ENCODE results near the gene ADCY5.

ADCY5 gene

DNA sequence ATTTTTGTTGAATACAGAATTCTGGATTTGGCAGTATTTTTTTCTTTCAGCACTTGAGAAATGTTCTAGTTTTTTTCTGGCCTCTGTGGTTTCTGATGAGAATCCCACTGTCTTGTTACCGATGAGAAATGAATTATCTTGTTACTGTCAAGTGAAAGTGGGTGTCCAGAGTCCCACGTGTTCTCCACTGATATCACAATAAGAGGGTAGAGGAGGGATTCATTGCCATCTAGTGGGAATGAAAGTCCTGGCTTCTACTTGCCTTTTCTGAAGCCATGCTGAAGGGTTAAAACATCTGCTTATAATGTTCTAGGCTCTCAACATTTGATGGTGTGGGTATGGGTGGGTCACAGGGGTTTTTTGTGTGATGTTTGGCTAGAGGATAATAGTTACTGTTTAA, 181.1 kb downstream of the ADCY5 start:
- H3K27me3 ChIP-seq, result no peaks in the 10 kb centered on the region
- no peak overlapping the region for H3K4me3 ChIP-seq
- H3K36me3 ChIP-seq, result peaks cover 6 to 65% (median 20%) of the 10 kb centered on the region in 11 experiments; a peak in 16 of 22 replicates
- H3K4me1 ChIP-seq, result no peaks in the 10 kb centered on the region
- H3K27ac ChIP-seq, result no peak overlapping the region
- no peaks in the 10 kb centered on the region for H4K20me1 ChIP-seq
- peaks cover 0 to 10% (median 5%) of the 10 kb centered on the region in 11 experiments; a peak in 5 of 22 replicates for H3K9me3 ChIP-seq (replicated peaks in 1 of 11)
- no peak overlapping the region for H3K9ac ChIP-seq
- H3K4me2 ChIP-seq, result no peak overlapping the region
- no peak for TF ChIP-seq Cebpa-rat (IDR thresholded peaks at IDR 0.05)

- Histone ChIP-seq H3K4me3 (no peak overlapping the region), H3K9ac (no peak overlapping the region), H3K4me1 (no peaks in the 10 kb centered on the region; a peak in 1 of 20 replicates), H3K27ac (no peak overlapping the region), H3K4me2 (no peak overlapping the region), H3K9me3 (replicated peaks in 1 of 11) (peaks cover 0 to 10% (median 5%) of the 10 kb centered on the region in 11 experiments; a peak in 5 of 22 replicates), H3K36me3 (peaks cover 0 to 65% (median 12%) of the 10 kb centered on the region in 11 experiments; a peak in 11 of 22 replicates), H3K27me3 (no peaks in the 10 kb centered on the region), H4K20me1 (no peaks in the 10 kb centered on the region)
- no peak for TF ChIP-seq Cebpa-rat (IDR thresholded peaks at IDR 0.05)
These were observed 184.9 kb downstream of the ADCY5 start for GRCh38 chr3:123263941-123264340.

DNA sequence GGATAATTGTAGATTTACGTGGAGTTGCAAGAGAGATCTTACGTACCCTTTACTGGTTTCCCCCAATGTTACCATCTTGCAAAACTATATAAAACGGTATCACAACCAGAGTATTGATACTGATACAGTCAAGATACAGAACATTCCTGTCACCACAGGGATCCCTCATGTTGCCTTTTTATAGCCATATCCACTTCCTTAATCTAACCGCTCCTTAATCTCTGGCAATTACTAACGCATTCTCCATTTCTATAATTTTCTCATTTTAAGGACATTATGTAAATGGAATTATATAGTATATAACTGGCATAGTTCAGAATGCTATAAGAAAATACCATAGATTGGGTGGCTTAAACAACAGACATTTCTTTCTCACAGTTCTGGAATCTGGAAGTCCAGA, 186.0 kb downstream of the ADCY5 start:
- H4K20me1 ChIP-seq, result no peaks in the 10 kb centered on the region
- peaks cover 0 to 5% (median 0%) of the 10 kb centered on the region in 10 experiments; a peak in 3 of 20 replicates for H3K4me1 ChIP-seq
- peaks cover 0 to 10% (median 5%) of the 10 kb centered on the region in 11 experiments; a peak in 5 of 22 replicates for H3K9me3 ChIP-seq (replicated peaks in 1 of 11)
- H3K36me3 ChIP-seq, result peaks cover 0 to 54% (median 12%) of the 10 kb centered on the region in 11 experiments; a peak in 11 of 22 replicates
- H3K4me2 ChIP-seq, result no peak overlapping the region
- no peak overlapping the region for H3K4me3 ChIP-seq
- no peak overlapping the region for H3K9ac ChIP-seq
- TF ChIP-seq Cebpa-rat (IDR thresholded peaks at IDR 0.05), result no peak
- no peak overlapping the region for H3K27ac ChIP-seq
- H3K27me3 ChIP-seq, result no peaks in the 10 kb centered on the region

DNA sequence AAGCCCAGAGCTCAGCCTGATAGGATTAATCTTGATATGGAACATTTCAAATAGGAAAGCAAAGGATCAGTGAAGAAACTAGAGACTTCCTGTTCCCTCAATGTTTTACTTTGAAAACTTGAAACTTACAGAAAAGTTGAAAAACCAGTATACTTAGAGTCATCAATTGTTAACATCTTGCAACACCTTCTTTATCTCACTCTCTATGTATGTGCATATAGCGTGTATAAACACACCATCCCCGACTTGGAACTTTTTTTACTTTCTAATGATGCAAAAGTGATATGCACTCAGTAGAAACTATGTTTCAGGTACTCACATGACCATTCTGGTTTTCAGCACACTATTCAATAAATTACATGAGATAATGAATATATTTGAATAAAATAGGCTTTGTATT, 186.7 kb downstream of the ADCY5 start:
- no peak for TF ChIP-seq Cebpa-rat (IDR thresholded peaks at IDR 0.05)
- H3K27me3 ChIP-seq, result no peaks in the 10 kb centered on the region
- peaks cover 0 to 52% (median 12%) of the 10 kb centered on the region in 11 experiments; a peak in 10 of 22 replicates for H3K36me3 ChIP-seq
- H3K4me2 ChIP-seq, result no peak overlapping the region
- H3K4me1 ChIP-seq, result peaks cover 0 to 5% (median 0%) of the 10 kb centered on the region in 10 experiments; a peak in 3 of 20 replicates
- no peak overlapping the region for H3K4me3 ChIP-seq
- no peak overlapping the region for H3K27ac ChIP-seq
- H4K20me1 ChIP-seq, result no peaks in the 10 kb centered on the region
- H3K9ac ChIP-seq, result no peak overlapping the region
- H3K9me3 ChIP-seq (replicated peaks in 1 of 11), result peaks cover 0 to 10% (median 5%) of the 10 kb centered on the region in 11 experiments; a peak in 5 of 22 replicates

GRCh38 chr3:123261666-123262065, 187.2 kb downstream of the ADCY5 start:
- Histone ChIP-seq H3K4me1 (peaks cover 0 to 5% (median 0%) of the 10 kb centered on the region in 10 experiments; a peak in 3 of 20 replicates), H3K4me3 (no peak overlapping the region), H3K27ac (no peak overlapping the region), H3K36me3 (peaks cover 0 to 50% (median 8%) of the 10 kb centered on the region in 11 experiments; a peak in 10 of 22 replicates), H3K4me2 (no peak overlapping the region), H3K27me3 (no peaks in the 10 kb centered on the region), H4K20me1 (no peaks in the 10 kb centered on the region), H3K9ac (no peak overlapping the region), H3K9me3 (replicated peaks in 1 of 11) (peaks cover 0 to 7% (median 2%) of the 10 kb centered on the region in 11 experiments; a peak in 5 of 22 replicates)
- TF ChIP-seq Cebpa-rat (IDR thresholded peaks at IDR 0.05), result no peak

DNA sequence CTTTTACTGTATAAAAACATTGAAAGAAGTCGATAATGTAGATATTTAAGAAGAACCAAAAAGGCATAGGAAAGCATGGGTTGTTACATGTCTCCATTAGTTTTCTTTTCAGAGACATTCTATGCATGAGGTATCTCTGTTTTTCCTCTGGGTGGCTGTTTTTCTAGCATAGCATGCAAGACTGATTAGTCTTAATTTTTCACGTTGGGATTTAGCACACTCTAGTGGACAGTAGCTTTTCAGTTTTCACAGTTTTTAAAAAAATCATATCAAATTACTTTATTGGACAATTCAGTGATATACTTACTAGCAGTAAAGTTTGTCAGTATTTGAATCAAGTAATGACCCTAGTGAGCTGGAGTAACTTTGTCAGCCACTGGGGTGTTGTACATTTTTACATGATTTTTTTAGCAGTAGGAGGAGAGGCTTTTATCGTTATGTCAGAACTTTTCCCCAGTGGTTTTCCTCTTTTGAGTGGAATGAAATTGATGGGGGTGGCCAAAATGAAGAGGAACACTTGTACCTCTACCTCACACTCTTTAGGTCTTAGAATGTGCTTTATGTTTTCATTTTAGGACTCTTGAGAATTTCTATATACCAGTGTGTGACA, 190.0 kb downstream of the ADCY5 start:
- TF ChIP-seq Cebpa-rat (IDR thresholded peaks at IDR 0.05), result no peak

GRCh38 chr3:123258359-123258758, 190.5 kb downstream of the ADCY5 start:
- TF ChIP-seq Cebpa-rat (IDR thresholded peaks at IDR 0.05), result no peak
- no peak overlapping the region for H3K4me3 ChIP-seq
- no peak overlapping the region for H3K27ac ChIP-seq

More for the DNA sequence above, 190.0 kb downstream of the ADCY5 start:
- H3K4me3 ChIP-seq, result no peak overlapping the region
- H4K20me1 ChIP-seq, result no peaks in the 10 kb centered on the region
- peaks cover 0 to 5% (median 0%) of the 10 kb centered on the region in 10 experiments; a peak in 3 of 20 replicates for H3K4me1 ChIP-seq
- no peak overlapping the region for H3K27ac ChIP-seq
- no peaks in the 10 kb centered on the region for H3K27me3 ChIP-seq
- peaks cover 0 to 33% (median 0%) of the 10 kb centered on the region in 11 experiments; a peak in 3 of 22 replicates for H3K36me3 ChIP-seq
- H3K4me2 ChIP-seq, result no peak overlapping the region
- no peak overlapping the region for H3K9ac ChIP-seq
- H3K9me3 ChIP-seq (replicated peaks in 1 of 11), result no peaks in the 10 kb centered on the region

DNA sequence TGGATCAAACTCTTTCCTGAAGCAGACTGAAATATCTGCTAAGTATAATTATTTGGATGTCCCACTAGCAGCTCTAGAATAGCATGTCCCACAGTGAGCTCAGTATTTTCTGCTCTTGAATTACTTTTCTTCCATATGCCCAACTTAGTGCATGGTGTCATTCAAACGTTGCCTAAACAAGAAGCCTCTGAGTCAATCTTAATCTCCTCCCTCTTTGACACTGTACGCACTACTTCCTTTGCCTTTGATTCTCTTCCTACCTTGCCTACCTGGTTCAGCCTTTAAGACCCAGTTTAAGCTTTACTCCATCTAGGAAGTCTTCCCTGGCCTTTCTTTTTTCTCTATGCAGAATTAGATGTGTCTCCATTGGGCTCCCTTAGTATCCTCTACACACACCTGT, 192.6 kb downstream of the ADCY5 start:
- peaks cover 0 to 27% (median 5%) of the 10 kb centered on the region in 11 experiments; a peak in 7 of 22 replicates for H3K36me3 ChIP-seq
- peaks cover 0 to 5% (median 0%) of the 10 kb centered on the region in 10 experiments; a peak in 3 of 20 replicates for H3K4me1 ChIP-seq
- no peak overlapping the region for H3K4me2 ChIP-seq
- no peak overlapping the region for H3K9ac ChIP-seq
- no peaks in the 10 kb centered on the region for H4K20me1 ChIP-seq
- no peaks in the 10 kb centered on the region for H3K27me3 ChIP-seq
- no peaks in the 10 kb centered on the region for H3K9me3 ChIP-seq (replicated peaks in 1 of 11)
- TF ChIP-seq Cebpa-rat (IDR thresholded peaks at IDR 0.05), result no peak
- no peak overlapping the region for H3K4me3 ChIP-seq
- H3K27ac ChIP-seq, result no peak overlapping the region

More at GRCh38 chr3:123258359-123258758, 190.5 kb downstream of the ADCY5 start:
- Histone ChIP-seq H3K4me2 (no peak overlapping the region), H3K4me1 (peaks cover 0 to 5% (median 0%) of the 10 kb centered on the region in 10 experiments; a peak in 3 of 20 replicates), H3K27me3 (no peaks in the 10 kb centered on the region), H3K9me3 (replicated peaks in 1 of 11) (no peaks in the 10 kb centered on the region), H4K20me1 (no peaks in the 10 kb centered on the region), H3K9ac (no peak overlapping the region), H3K36me3 (peaks cover 0 to 30% (median 0%) of the 10 kb centered on the region in 11 experiments; a peak in 3 of 22 replicates)

- Histone ChIP-seq H3K27ac (no peak overlapping the region), H3K4me2 (no peak overlapping the region), H3K9me3 (replicated peaks in 1 of 11) (no peaks in the 10 kb centered on the region), H4K20me1 (peaks cover 0 to 5% (median 0%) of the 10 kb centered on the region in 11 experiments; a peak in 2 of 22 replicates), H3K4me1 (peaks cover 0 to 11% (median 3%) of the 10 kb centered on the region in 10 experiments; a peak in 6 of 20 replicates), H3K4me3 (no peak overlapping the region), H3K36me3 (peaks cover 26 to 82% (median 59%) of the 10 kb centered on the region in 11 experiments; a peak in 21 of 22 replicates), H3K9ac (no peak overlapping the region), H3K27me3 (no peaks in the 10 kb centered on the region)
- TF ChIP-seq Cebpa-rat (IDR thresholded peaks at IDR 0.05), result no peak
These were observed 202.0 kb downstream of the ADCY5 start for GRCh38 chr3:123246866-123247265.
